Endodermal cell (in vitro differentiated cells): ENCODE results near the gene KLF1. TPM values are rescaled to one million over a fixed set of nuclear protein-coding genes. Genes with fewer than 3 reads are reported as not detected.

Experiments used
- DNase-seq: peaks from one replicate; pipeline ENCODE4 v3.0.0-alpha.2; 2017
- H3K27ac ChIP-seq: 2 replicates; pipeline ENCODE4 v1.5.1; 2013; ENCODE audit warnings: mild to moderate bottlenecking, low read depth, low read length, moderate library complexity
- H3K27me3 ChIP-seq: 2 replicates; pipeline ENCODE4 v1.6.1; 2013; ENCODE audit warnings: mild to moderate bottlenecking, low read length, moderate library complexity; ENCODE audit not compliant: insufficient read depth, control insufficient read depth, poor library complexity, severe bottlenecking
- H3K36me3 ChIP-seq: 2 replicates; pipeline ENCODE4 v1.7.0; 2013; ENCODE audit warnings: mild to moderate bottlenecking, low read length, moderate library complexity; ENCODE audit not compliant: control insufficient read depth, insufficient read depth
- H3K4me1 ChIP-seq: one replicate; pipeline ENCODE4 v1.7.0; 2013; ENCODE audit warnings: low read length; ENCODE audit not compliant: control insufficient read depth, insufficient read depth
- H3K4me3 ChIP-seq: 2 replicates; pipeline ENCODE4 v1.5.1; 2013; ENCODE audit warnings: mild to moderate bottlenecking, low read length, moderate library complexity
- H3K9ac ChIP-seq: 2 replicates; pipeline ENCODE4 v1.6.1; 2013; ENCODE audit warnings: mild to moderate bottlenecking, low read length, moderate library complexity; ENCODE audit not compliant: poor library complexity, severe bottlenecking; ENCODE audit errors: extremely low read depth
- H3K9me3 ChIP-seq: 2 replicates; pipeline ENCODE4 v1.6.1; 2013; ENCODE audit warnings: mild to moderate bottlenecking, low read length, moderate library complexity; ENCODE audit not compliant: control insufficient read depth
- H3K27ac Mint-ChIP-seq: 2 replicates; pipeline ENCODE4 v1.8.0; 2020; ENCODE audit warnings: mixed read lengths
- H3K27me3 Mint-ChIP-seq: 2 replicates; pipeline ENCODE4 v1.8.0; 2021; ENCODE audit warnings: mild to moderate bottlenecking, mixed read lengths; ENCODE audit not compliant: insufficient read depth
- H3K36me3 Mint-ChIP-seq: 2 replicates; pipeline ENCODE4 v1.8.0; 2020; ENCODE audit warnings: low read depth, mixed read lengths
- H3K4me1 Mint-ChIP-seq: 2 replicates; pipeline ENCODE4 v1.8.0; 2020; ENCODE audit warnings: mixed read lengths
- H3K4me3 Mint-ChIP-seq: 2 replicates; pipeline ENCODE4 v1.8.0; 2020; ENCODE audit warnings: mild to moderate bottlenecking, moderate library complexity, mixed read lengths
- H3K9me3 Mint-ChIP-seq: 2 replicates; pipeline ENCODE4 v1.8.0; 2020; ENCODE audit warnings: mild to moderate bottlenecking, mixed read lengths
- WGBS, 2 experiments: methylation state at CpG; one replicate each; pipeline versions ENCODE4 v1.1.5 to v1.1.7; 2013; ENCODE audit warnings: missing lambda C conversion rate in 2 of 2, mixed read lengths in 1 of 2; ENCODE audit not compliant: insufficient coverage in 1 of 2, insufficient read length in 1 of 2; 5-methylcytosine and 5-hydroxymethylcytosine counted together
- total RNA-seq, 2 donors: library from RNA; stranded (reverse); fragmentation: NEBNext Ultra II Directional in 1 of 2; extraction: Animal tissue kit (Norgen Biotek cat#: 25700) in 1 of 2; gene quantifications; 2 replicates in 1 of 2; 3 replicates in 1 of 2; pipeline ENCODE4 v1.2.1, GENCODE V29; 2021
- TF ChIP-seq, protein P1 (sequence below): fragments of 200-600 bp; sonication (generic); conservative IDR thresholded peaks from 2 replicates; pipeline ENCODE4 v1.5.0; 2021; ENCODE audit warnings: antibody characterized with exemption, mild to moderate bottlenecking

Gene KLF1
- total RNA-seq, 2 donors from 2014 or later: 0.91 to 1.0 TPM

DNA sequence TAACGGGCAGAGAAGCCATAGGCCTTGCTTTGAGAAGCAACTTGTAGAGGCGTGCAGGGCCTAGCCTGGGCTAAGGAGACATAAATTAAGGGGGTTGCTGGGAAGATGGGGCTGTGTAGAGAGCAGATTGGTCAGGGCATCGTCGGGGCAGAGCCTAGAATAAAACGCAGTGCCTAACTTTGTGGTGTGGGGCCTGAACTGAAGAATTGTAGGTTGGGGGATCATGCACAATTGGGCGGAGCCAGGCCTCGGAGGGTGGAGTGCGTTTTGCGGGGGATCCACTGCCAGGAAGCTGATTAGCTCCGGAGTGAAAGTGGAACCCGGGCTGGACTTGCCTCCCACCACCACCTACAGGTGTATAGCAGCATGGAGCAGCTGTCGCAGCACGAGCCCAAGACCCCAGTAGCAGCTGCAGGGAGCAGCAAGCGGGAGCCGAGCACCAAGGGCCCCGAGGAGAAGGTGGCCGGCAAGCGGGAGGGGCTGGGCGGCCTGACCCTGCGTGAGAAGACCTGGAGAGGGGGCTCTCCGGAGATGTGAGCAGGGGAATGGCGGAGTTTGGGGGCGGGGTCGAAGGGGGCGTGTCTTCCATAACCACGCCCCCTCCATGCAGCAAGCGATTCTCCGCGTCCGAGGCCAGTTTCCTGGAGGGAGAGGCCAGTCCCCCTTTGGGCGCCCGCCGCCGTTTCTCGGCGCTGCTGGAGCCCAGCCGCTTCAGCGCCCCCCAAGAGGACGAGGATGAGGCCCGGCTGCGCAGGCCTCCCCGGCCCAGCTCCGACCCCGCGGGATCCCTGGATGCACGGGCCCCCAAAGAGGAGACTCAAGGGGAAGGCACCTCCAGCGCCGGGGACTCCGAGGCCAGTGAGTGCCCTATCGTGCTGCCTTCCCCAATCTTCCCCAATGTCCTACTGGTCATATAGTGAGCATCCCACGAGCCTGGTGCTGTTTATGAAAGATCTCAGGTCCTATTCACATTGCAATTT is 19.6 kb downstream of the KLF1 start:
- DNase-seq: peak; percentile 97
- Mint-ChIP-seq H3K4me1 (peaks cover 5% of the 10 kb centered on the region), H3K4me3 (peak overlapping the region; percentile 57), H3K36me3 (peaks cover 11% of the 10 kb centered on the region), H3K9me3 (peaks cover 7% of the 10 kb centered on the region), H3K27me3 (peaks cover 9% of the 10 kb centered on the region), H3K27ac (peak overlapping the region; percentile 69)
- Histone ChIP-seq H3K27me3 (no peaks in the 10 kb centered on the region), H3K4me1 (no peaks in the 10 kb centered on the region), H3K4me3 (peak overlapping the region; percentile 74), H3K9me3 (no peaks in the 10 kb centered on the region), H3K27ac (no peak overlapping the region), H3K9ac (no peak overlapping the region), H3K36me3 (no peaks in the 10 kb centered on the region)
- WGBS, 2 experiments: 15 to 22% methylated on average over 12 to 51 of the region's 51 CpGs
- TF ChIP-seq, protein P1, sequence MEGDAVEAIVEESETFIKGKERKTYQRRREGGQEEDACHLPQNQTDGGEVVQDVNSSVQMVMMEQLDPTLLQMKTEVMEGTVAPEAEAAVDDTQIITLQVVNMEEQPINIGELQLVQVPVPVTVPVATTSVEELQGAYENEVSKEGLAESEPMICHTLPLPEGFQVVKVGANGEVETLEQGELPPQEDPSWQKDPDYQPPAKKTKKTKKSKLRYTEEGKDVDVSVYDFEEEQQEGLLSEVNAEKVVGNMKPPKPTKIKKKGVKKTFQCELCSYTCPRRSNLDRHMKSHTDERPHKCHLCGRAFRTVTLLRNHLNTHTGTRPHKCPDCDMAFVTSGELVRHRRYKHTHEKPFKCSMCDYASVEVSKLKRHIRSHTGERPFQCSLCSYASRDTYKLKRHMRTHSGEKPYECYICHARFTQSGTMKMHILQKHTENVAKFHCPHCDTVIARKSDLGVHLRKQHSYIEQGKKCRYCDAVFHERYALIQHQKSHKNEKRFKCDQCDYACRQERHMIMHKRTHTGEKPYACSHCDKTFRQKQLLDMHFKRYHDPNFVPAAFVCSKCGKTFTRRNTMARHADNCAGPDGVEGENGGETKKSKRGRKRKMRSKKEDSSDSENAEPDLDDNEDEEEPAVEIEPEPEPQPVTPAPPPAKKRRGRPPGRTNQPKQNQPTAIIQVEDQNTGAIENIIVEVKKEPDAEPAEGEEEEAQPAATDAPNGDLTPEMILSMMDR: peak; percentile 53

DNA sequence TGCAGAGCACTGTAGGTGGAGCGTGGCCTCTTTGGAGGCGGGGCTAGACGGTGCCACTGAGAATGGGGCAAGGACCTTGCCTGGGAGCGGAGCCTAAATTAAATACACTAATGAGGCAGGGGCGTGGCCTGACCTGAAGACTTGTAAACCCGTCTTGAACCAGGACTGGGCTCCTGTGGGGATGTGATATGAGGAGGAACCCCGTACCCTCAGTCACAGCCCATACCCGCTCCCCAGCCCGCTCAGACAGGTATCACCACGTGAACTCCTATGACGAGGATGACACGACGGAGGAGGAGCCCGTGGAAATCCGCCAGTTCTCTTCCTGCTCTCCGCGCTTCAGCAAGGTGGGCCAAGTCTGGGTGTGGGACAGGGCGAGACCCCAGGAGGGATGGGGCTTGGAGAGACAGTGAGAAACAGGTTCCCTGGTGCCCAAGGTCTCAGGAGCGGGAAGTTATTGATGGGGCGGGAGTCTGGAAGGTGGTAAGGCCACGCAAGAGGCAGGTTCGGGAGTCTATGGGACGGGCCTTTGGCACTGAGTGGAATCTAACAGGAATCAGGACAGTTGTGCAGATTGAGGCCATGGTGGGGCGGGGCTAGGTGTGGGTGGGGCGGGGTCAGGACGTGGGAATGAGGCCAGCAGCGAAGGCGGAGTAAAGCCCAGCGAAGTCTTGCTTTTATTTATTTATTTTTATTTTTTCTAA is 20.4 kb downstream of the KLF1 start:
- Mint-ChIP-seq H3K4me1 (peaks cover 5% of the 10 kb centered on the region), H3K27me3 (peaks cover 7% of the 10 kb centered on the region), H3K4me3 (peak overlapping the region; percentile 57), H3K36me3 (peaks cover 4% of the 10 kb centered on the region), H3K9me3 (no peaks in the 10 kb centered on the region), H3K27ac (peak overlapping the region; percentile 75)
- no peak overlapping the region for H3K4me3 ChIP-seq
- no peaks in the 10 kb centered on the region for H3K4me1 ChIP-seq
- no peak overlapping the region for H3K9ac ChIP-seq
- no peaks in the 10 kb centered on the region for H3K9me3 ChIP-seq
- H3K36me3 ChIP-seq: no peaks in the 10 kb centered on the region
- WGBS, 2 experiments: 92% methylated on average over 17 to 24 of the region's 29 CpGs
- TF ChIP-seq, protein P1: no peak
- no peaks in the 10 kb centered on the region for H3K27me3 ChIP-seq
- H3K27ac ChIP-seq: no peak overlapping the region
- DNase-seq: peak; percentile 67

DNA sequence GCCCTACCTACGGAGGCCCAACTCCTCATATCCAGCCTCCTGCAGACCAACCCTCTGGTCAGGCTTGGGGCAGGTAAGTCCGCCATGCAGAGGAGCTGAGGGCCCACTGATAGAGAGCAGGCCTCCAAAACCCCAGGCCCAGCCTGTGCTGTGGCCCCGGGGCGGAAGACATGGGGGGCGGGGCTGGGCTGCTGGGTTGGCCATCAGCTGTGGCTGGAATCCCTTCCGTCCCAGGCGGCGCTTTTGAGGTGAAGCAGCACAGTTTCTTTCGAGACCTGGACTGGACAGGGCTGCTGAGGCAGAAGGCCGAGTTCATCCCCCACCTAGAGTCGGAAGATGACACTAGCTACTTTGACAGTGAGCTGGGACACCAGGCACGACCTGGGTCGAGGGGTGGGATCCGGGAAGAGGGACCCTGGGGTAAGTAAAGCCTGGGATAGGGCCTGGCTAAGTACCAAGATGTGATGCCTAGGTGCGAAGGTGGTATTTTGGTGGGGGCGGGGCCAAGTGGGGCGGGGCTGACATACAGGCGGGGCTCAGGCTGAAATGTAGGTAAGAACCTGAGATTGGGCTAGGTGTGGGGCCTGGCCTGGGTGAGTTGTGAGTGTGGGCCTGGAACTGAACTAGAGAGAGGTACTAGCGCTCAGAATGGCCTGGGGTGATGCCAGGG is 21.1 kb downstream of the KLF1 start:
- no peak overlapping the region for H3K27ac ChIP-seq
- Mint-ChIP-seq H3K36me3 (peaks cover 4% of the 10 kb centered on the region), H3K4me3 (no peak overlapping the region), H3K27ac (no peak overlapping the region), H3K4me1 (peaks cover 5% of the 10 kb centered on the region), H3K9me3 (no peaks in the 10 kb centered on the region), H3K27me3 (peaks cover 7% of the 10 kb centered on the region)
- H3K4me1 ChIP-seq: no peaks in the 10 kb centered on the region
- H3K27me3 ChIP-seq: no peaks in the 10 kb centered on the region
- no peak overlapping the region for H3K4me3 ChIP-seq
- WGBS, 2 experiments: 89 to 91% methylated on average over 17 to 19 of the region's 19 CpGs
- H3K9ac ChIP-seq: no peak overlapping the region
- peak; percentile 67 for DNase-seq
- H3K9me3 ChIP-seq: no peaks in the 10 kb centered on the region
- H3K36me3 ChIP-seq: no peaks in the 10 kb centered on the region
- TF ChIP-seq, protein P1: no peak
